Measurements from ENCODE around the gene MED4.
"Not testable (repeated sequence)": the region's sequence is repeated elsewhere in the genome, so short reads cannot be mapped to it uniquely, and the experiment has no call there.

- not testable (repeated sequence) for TF ChIP-seq POLR2A, POLR2AphosphoS5, EP300, CTCF (IDR thresholded peaks at IDR 0.05)
Measured at GRCh38 chr13:48058536-48058935, 36.4 kb downstream of the MED4 start.
